ENCODE measurements around the gene ROR1.

DNA sequence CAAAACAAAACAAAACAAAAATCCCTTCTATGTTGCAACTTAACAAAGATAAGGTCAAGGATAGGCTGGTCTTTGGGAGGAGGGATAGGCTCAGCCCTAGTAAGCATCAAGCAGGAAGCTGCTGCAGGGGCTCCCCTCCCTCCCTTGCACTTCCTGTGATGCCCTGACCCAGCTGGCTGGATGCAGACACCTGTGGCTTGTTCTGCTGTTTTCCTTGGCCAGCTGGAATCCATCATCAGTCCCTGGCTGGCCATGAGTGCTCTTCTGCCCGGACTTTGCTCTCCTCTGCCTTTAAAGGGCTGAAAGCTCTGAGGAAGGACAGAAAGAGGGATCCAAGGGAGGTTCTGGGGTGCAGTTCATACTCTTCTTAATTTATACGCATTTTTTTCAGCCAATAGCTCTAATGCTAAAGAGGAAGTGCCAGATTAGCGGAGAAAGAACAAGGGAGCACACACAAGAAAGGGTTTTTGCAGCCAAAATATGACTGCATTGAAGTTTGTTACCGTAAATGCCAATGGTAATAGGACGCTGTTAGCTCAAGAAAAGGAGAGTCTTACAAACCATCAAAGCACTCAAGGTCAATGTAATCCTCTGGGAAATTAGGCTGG is 409.7 kb downstream of the ROR1 start:
- TF ChIP-seq, protein P1, sequence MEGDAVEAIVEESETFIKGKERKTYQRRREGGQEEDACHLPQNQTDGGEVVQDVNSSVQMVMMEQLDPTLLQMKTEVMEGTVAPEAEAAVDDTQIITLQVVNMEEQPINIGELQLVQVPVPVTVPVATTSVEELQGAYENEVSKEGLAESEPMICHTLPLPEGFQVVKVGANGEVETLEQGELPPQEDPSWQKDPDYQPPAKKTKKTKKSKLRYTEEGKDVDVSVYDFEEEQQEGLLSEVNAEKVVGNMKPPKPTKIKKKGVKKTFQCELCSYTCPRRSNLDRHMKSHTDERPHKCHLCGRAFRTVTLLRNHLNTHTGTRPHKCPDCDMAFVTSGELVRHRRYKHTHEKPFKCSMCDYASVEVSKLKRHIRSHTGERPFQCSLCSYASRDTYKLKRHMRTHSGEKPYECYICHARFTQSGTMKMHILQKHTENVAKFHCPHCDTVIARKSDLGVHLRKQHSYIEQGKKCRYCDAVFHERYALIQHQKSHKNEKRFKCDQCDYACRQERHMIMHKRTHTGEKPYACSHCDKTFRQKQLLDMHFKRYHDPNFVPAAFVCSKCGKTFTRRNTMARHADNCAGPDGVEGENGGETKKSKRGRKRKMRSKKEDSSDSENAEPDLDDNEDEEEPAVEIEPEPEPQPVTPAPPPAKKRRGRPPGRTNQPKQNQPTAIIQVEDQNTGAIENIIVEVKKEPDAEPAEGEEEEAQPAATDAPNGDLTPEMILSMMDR (IDR thresholded peaks at IDR 0.05): no peak
- TF ChIP-seq POLR2A (IDR thresholded peaks at IDR 0.05): no peak

Data from testis (tissue), 2 donors.